CD14-positive monocyte (primary cell): ENCODE measurements around the gene ADAMTSL3. TPM values are rescaled to one million over a fixed set of nuclear protein-coding genes. Genes with fewer than 3 reads are reported as not detected.

ENCODE experiments used
- DNase-seq, 3 donors: peaks; one replicate each; pipeline ENCODE4 v3.0.0-alpha.2; 2011 to 2022
- H2AFZ ChIP-seq: 2 replicates; pipeline ENCODE4 v1.6.0; 2012; ENCODE audit warnings: mild to moderate bottlenecking, low read depth, low read length, inconsistent platforms; ENCODE audit not compliant: insufficient read depth, poor library complexity, severe bottlenecking
- H3K27ac ChIP-seq, 2 donors: 1 replicate in 1 of 2; 2 replicates in 1 of 2; pipeline ENCODE4 v1.5.1; 2012 to 2013; ENCODE audit warnings: low read length in 2 of 2, control low read depth in 1 of 2, inconsistent platforms in 1 of 2, low read depth in 1 of 2, mild to moderate bottlenecking in 1 of 2
- H3K27me3 ChIP-seq, 2 donors: one replicate each; pipeline versions ENCODE4 v1.6.0 to v1.6.1; 2011 to 2013; ENCODE audit warnings: low read length in 2 of 2; ENCODE audit not compliant: control insufficient read depth in 2 of 2, insufficient read depth in 2 of 2
- H3K36me3 ChIP-seq, 2 donors: replicated peaks in 1 of 2; 1 replicate in 1 of 2; 2 replicates in 1 of 2; pipeline versions ENCODE4 v1.5.1 to v1.6.1; 2012 to 2013; ENCODE audit warnings: low read length in 2 of 2, control low read depth in 1 of 2, inconsistent platforms in 1 of 2, mild to moderate bottlenecking in 1 of 2; ENCODE audit not compliant: insufficient read depth in 2 of 2, control insufficient read depth in 1 of 2
- H3K4me1 ChIP-seq, 2 donors: 1 replicate in 1 of 2; 2 replicates in 1 of 2; pipeline versions ENCODE4 v1.5.1 to v1.6.1; 2012 to 2013; ENCODE audit warnings: low read length in 2 of 2, control low read depth in 1 of 2, inconsistent platforms in 1 of 2, mild to moderate bottlenecking in 1 of 2, moderate library complexity in 1 of 2; ENCODE audit not compliant: insufficient read depth in 2 of 2, control insufficient read depth in 1 of 2
- H3K4me2 ChIP-seq: replicated peaks from 2 replicates; pipeline ENCODE3; 2012; ENCODE audit warnings: low read length, moderate library complexity, mild to moderate bottlenecking; ENCODE audit not compliant: poor library complexity, severe bottlenecking; ENCODE audit errors: extremely low read depth
- H3K4me3 ChIP-seq, 3 experiments: fragments of 200-600 bp in 1 of 3; sonication (generic) in 1 of 3; replicated peaks in 1 of 3; 1 replicate in 2 of 3; 2 replicates in 1 of 3; pipeline ENCODE4 v1.5.1; 2011 to 2013; ENCODE audit warnings: low read length in 3 of 3, mild to moderate bottlenecking in 3 of 3, control low read depth in 2 of 3, low read depth in 2 of 3, inconsistent platforms in 1 of 3, moderate library complexity in 1 of 3
- H3K79me2 ChIP-seq: 2 replicates; pipeline ENCODE4 v1.6.0; 2012; ENCODE audit warnings: mild to moderate bottlenecking, control low read depth, inconsistent platforms, low read length, moderate library complexity; ENCODE audit not compliant: insufficient read depth
- H3K9ac ChIP-seq: 2 replicates; pipeline ENCODE4 v1.6.0; 2017; ENCODE audit warnings: low read length, mild to moderate bottlenecking; ENCODE audit not compliant: insufficient read depth, poor library complexity, severe bottlenecking
- H3K9me3 ChIP-seq, 2 donors: replicated peaks in 1 of 2; 1 replicate in 1 of 2; 2 replicates in 1 of 2; pipeline versions ENCODE4 v1.5.1 to v1.6.1; 2012 to 2013; ENCODE audit warnings: low read length in 2 of 2, control low read depth in 1 of 2; ENCODE audit not compliant: control insufficient read depth in 1 of 2, insufficient read depth in 1 of 2
- H4K20me1 ChIP-seq: 2 replicates; pipeline ENCODE4 v1.6.0; 2012; ENCODE audit warnings: mild to moderate bottlenecking, low read length, control low read depth, moderate library complexity; ENCODE audit not compliant: insufficient read depth
- H3K27ac Mint-ChIP-seq, 7 donors: one replicate each; pipeline ENCODE4 v1.8.0; 2020; ENCODE audit warnings: mild to moderate bottlenecking in 7 of 7, mixed read lengths in 7 of 7, moderate library complexity in 6 of 7, inconsistent platforms in 2 of 7
- H3K27me3 Mint-ChIP-seq, 3 donors: one replicate each; pipeline ENCODE4 v1.8.0; 2021 to 2022; ENCODE audit warnings: low read depth in 3 of 3, mild to moderate bottlenecking in 3 of 3, mixed read lengths in 3 of 3, moderate library complexity in 3 of 3, inconsistent platforms in 1 of 3
- H3K36me3 Mint-ChIP-seq, 2 donors: one replicate each; pipeline ENCODE4 v1.8.0; 2020; ENCODE audit warnings: mixed read lengths in 2 of 2, inconsistent platforms in 1 of 2, mild to moderate bottlenecking in 1 of 2
- H3K4me1 Mint-ChIP-seq: one replicate; pipeline ENCODE4 v1.8.0; 2020; ENCODE audit warnings: mild to moderate bottlenecking, mixed read lengths
- H3K4me3 Mint-ChIP-seq, 2 donors: one replicate each; pipeline ENCODE4 v1.8.0; 2020; ENCODE audit warnings: mild to moderate bottlenecking in 2 of 2, mixed read lengths in 2 of 2, moderate library complexity in 1 of 2
- H3K9me3 Mint-ChIP-seq, 7 donors: one replicate each; pipeline ENCODE4 v1.8.0; 2020 to 2022; ENCODE audit warnings: mixed read lengths in 7 of 7, mild to moderate bottlenecking in 6 of 7, moderate library complexity in 6 of 7, inconsistent platforms in 2 of 7
- WGBS: methylation state at CpG from one replicate; pipeline ENCODE4 v1.1.5; 2013; ENCODE audit warnings: missing lambda C conversion rate; ENCODE audit not compliant: insufficient coverage; 5-methylcytosine and 5-hydroxymethylcytosine counted together
- intact Hi-C, 2 donors: fragments of 100-400 bp; cut with micrococcal nuclease; formaldehyde crosslinking; loops; one replicate each; pipeline versions ENCODE4 v1.15.0 to v1.15.1; 2023
- polyA plus RNA-seq, 3 donors: library from polyadenylated mRNA; depleted of rRNA in 1 of 3; unstranded in 2 of 3; stranded (reverse) in 1 of 3; fragments of 300-500 nt in 2 of 3; fragments of >200 nt in 1 of 3; fragmentation: Illumina TruSeq in 2 of 3; gene quantifications; 1 replicate in 2 of 3; 2 replicates in 1 of 3; pipeline ENCODE4 v1.2.3, GENCODE V29; 2012 to 2021
- TF ChIP-seq, protein P1 (sequence below): fragments of 200-600 bp; IDR thresholded peaks from one replicate; pipeline ENCODE4 v1.8.0; 2022; ENCODE audit warnings: antibody characterized with exemption, mild to moderate bottlenecking

ADAMTSL3 gene
- polyA plus RNA-seq, 3 donors: not detected

DNA sequence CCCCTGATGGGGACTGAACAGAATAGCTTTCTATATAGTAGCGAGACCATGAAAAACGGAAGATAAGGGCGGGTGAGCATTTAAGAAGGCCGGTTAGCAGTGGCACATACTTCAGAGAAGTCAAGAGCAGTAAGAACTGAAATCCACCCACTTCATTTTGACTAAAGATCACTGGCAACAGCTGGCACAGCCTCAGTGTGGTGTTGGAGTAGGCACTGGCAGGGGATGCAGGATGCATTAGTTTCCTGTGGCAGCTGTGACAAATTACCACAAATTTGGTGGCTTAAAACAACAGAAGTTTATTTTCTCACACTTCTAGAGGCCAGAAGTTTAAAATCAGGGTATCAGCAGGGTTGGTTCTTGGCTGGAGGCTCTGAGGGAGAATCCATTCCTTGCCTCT is 176.5 kb downstream of the ADAMTSL3 start:
- Mint-ChIP-seq H3K4me3 (no peak overlapping the region), H3K4me1 (no peaks in the 10 kb centered on the region), H3K27me3 (peaks cover 0 to 6% (median 0%) of the 10 kb centered on the region in 3 donors), H3K9me3 (peaks cover 0 to 7% (median 3%) of the 10 kb centered on the region in 7 donors), H3K36me3 (no peaks in the 10 kb centered on the region), H3K27ac (no peak overlapping the region)
- Histone ChIP-seq H3K27ac (no peak overlapping the region), H2AFZ (no peak overlapping the region), H3K4me2 (no peak overlapping the region), H3K79me2 (no peaks in the 10 kb centered on the region), H3K27me3 (no peaks in the 10 kb centered on the region), H4K20me1 (no peaks in the 10 kb centered on the region), H3K9me3 (no peaks in the 10 kb centered on the region), H3K36me3 (no peaks in the 10 kb centered on the region), H3K4me1 (no peaks in the 10 kb centered on the region), H3K4me3 (no peak overlapping the region), H3K9ac (no peak overlapping the region)
- no peak for DNase-seq
- WGBS: 83% methylated on average over 4 of the region's 4 CpGs
- intact Hi-C loops: no loop called here
- TF ChIP-seq, protein P1, sequence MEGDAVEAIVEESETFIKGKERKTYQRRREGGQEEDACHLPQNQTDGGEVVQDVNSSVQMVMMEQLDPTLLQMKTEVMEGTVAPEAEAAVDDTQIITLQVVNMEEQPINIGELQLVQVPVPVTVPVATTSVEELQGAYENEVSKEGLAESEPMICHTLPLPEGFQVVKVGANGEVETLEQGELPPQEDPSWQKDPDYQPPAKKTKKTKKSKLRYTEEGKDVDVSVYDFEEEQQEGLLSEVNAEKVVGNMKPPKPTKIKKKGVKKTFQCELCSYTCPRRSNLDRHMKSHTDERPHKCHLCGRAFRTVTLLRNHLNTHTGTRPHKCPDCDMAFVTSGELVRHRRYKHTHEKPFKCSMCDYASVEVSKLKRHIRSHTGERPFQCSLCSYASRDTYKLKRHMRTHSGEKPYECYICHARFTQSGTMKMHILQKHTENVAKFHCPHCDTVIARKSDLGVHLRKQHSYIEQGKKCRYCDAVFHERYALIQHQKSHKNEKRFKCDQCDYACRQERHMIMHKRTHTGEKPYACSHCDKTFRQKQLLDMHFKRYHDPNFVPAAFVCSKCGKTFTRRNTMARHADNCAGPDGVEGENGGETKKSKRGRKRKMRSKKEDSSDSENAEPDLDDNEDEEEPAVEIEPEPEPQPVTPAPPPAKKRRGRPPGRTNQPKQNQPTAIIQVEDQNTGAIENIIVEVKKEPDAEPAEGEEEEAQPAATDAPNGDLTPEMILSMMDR: no peak

- TF ChIP-seq, protein P1: no peak
- Histone ChIP-seq H3K4me2 (no peak overlapping the region), H3K27ac (no peak overlapping the region), H4K20me1 (no peaks in the 10 kb centered on the region), H3K27me3 (no peaks in the 10 kb centered on the region), H3K79me2 (no peaks in the 10 kb centered on the region), H3K4me1 (no peaks in the 10 kb centered on the region), H3K4me3 (no peak overlapping the region), H3K9me3 (no peaks in the 10 kb centered on the region), H2AFZ (no peak overlapping the region), H3K36me3 (no peaks in the 10 kb centered on the region), H3K9ac (no peak overlapping the region)
- H3K4me3 Mint-ChIP-seq: no peak overlapping the region
- WGBS: 90% methylated on average over 2 of the region's 4 CpGs
- H3K27ac Mint-ChIP-seq: no peak overlapping the region
- intact Hi-C loops: no loop called here
- peaks cover 2% of the 10 kb centered on the region for H3K4me1 Mint-ChIP-seq
- no peaks in the 10 kb centered on the region for H3K36me3 Mint-ChIP-seq
- H3K27me3 Mint-ChIP-seq: peaks cover 0 to 6% (median 0%) of the 10 kb centered on the region in 3 donors
- DNase-seq: no peak
- H3K9me3 Mint-ChIP-seq: peaks cover 0 to 3% (median 0%) of the 10 kb centered on the region in 7 donors
Observed at GRCh38 chr15:83833569-83833968, 179.6 kb downstream of the ADAMTSL3 start.
